Natural killer cell (primary cell): ENCODE measurements around the gene CYTH1. TPM values are rescaled to one million over a fixed set of nuclear protein-coding genes. Genes with fewer than 3 reads are reported as not detected.

Experiments used
- ATAC-seq, 3 donors: fragments of 150-1000 bp in 2 of 3; fragments of 200-7000 bp in 1 of 3; cut with Tn5 transposase; 1 replicate in 1 of 3; 2 replicates in 2 of 3; pipeline ENCODE4 v1.10.0; 2021; ENCODE audit warnings: mild to moderate bottlenecking in 2 of 3, moderate library complexity in 2 of 3
- DNase-seq, 2 donors: peaks; one replicate each; pipeline versions ENCODE4 v3.0.0 to v3.0.0-alpha.2; 2013 to 2021; ENCODE audit warnings: mixed read lengths in 1 of 2
- H3K27ac ChIP-seq: one replicate; pipeline ENCODE4 v1.5.1; 2013; ENCODE audit warnings: mild to moderate bottlenecking, low read length
- H3K27me3 ChIP-seq: one replicate; pipeline ENCODE4 v1.6.1; 2013; ENCODE audit warnings: low read length; ENCODE audit not compliant: control insufficient read depth, insufficient read depth
- H3K36me3 ChIP-seq: one replicate; pipeline ENCODE4 v1.6.1; 2013; ENCODE audit warnings: low read length; ENCODE audit not compliant: control insufficient read depth, insufficient read depth
- H3K4me1 ChIP-seq: one replicate; pipeline ENCODE4 v1.6.1; 2013; ENCODE audit warnings: low read length; ENCODE audit not compliant: control insufficient read depth, insufficient read depth
- H3K4me3 ChIP-seq: one replicate; pipeline ENCODE4 v1.5.1; 2013; ENCODE audit warnings: low read length
- H3K9me3 ChIP-seq: one replicate; pipeline ENCODE4 v1.6.1; 2013; ENCODE audit warnings: low read length; ENCODE audit not compliant: control insufficient read depth, insufficient read depth
- H3K27ac Mint-ChIP-seq, 2 donors: one replicate each; pipeline ENCODE4 v1.8.0; 2022; ENCODE audit warnings: mild to moderate bottlenecking in 2 of 2, mixed read lengths in 2 of 2, moderate library complexity in 1 of 2
- H3K27me3 Mint-ChIP-seq, 2 donors: one replicate each; pipeline ENCODE4 v1.8.0; 2022; ENCODE audit warnings: low read depth in 2 of 2, mixed read lengths in 2 of 2
- H3K36me3 Mint-ChIP-seq: one replicate; pipeline ENCODE4 v1.8.0; 2022; ENCODE audit warnings: mixed read lengths
- H3K4me1 Mint-ChIP-seq, 2 donors: one replicate each; pipeline ENCODE4 v1.8.0; 2022; ENCODE audit warnings: mixed read lengths in 2 of 2
- H3K4me3 Mint-ChIP-seq: one replicate; pipeline ENCODE4 v1.8.0; 2022; ENCODE audit warnings: mild to moderate bottlenecking, moderate library complexity, mixed read lengths
- H3K9me3 Mint-ChIP-seq, 2 donors: one replicate each; pipeline ENCODE4 v1.8.0; 2022; ENCODE audit warnings: mixed read lengths in 2 of 2
- CTCF ChIP-seq: fragments of 200-600 bp; IDR thresholded peaks from one replicate; pipeline ENCODE4 v1.8.0; 2022; ENCODE audit warnings: antibody characterized with exemption
- WGBS: methylation state at CpG from one replicate; pipeline ENCODE4 v1.1.7; 2013; ENCODE audit warnings: missing lambda C conversion rate; ENCODE audit not compliant: insufficient coverage; 5-methylcytosine and 5-hydroxymethylcytosine counted together
- intact Hi-C: fragments of 100-400 bp; cut with micrococcal nuclease; formaldehyde crosslinking; loops from one replicate; pipeline ENCODE4 v1.14.2; 2022
- total RNA-seq, 4 donors: library from RNA; stranded (reverse); fragments of 120-200 nt in 1 of 4; gene quantifications; one replicate each; pipeline versions ENCODE4 v1.2.3 to v1.2.4, GENCODE V29; 2013 to 2022

Gene CYTH1
- total RNA-seq, 3 donors from 2014 or later (not counting 1 experiment from before 2014, with no cell fraction given): 437 to 514 (median 457) TPM

- no peak overlapping the region for H3K4me3 ChIP-seq
- no peaks in the 10 kb centered on the region for H3K9me3 ChIP-seq
- peak overlapping the region; percentile 84 for H3K4me3 Mint-ChIP-seq
- H3K27me3 ChIP-seq: no peaks in the 10 kb centered on the region
- H3K36me3 ChIP-seq: peaks cover 14% of the 10 kb centered on the region
- WGBS: 4% methylated on average over 6 of the region's 6 CpGs
- TF ChIP-seq CTCF: no peak
- peak overlapping the region; percentile 93 to 94 for H3K27ac Mint-ChIP-seq
- ATAC-seq (peak; percentile 56 to 63 (median 61)), DNase-seq (peak in 1 of 2 donors; percentile 62)
- peaks cover 89 to 90% of the 10 kb centered on the region in 2 donors for H3K4me1 Mint-ChIP-seq
- H3K9me3 Mint-ChIP-seq: no peaks in the 10 kb centered on the region
- peaks cover 89% of the 10 kb centered on the region for H3K4me1 ChIP-seq
- no peaks in the 10 kb centered on the region for H3K27me3 Mint-ChIP-seq
- H3K27ac ChIP-seq: peak overlapping the region; percentile 35
- no peaks in the 10 kb centered on the region for H3K36me3 Mint-ChIP-seq
- intact Hi-C loops: loop anchor here (2.0 kb wide), 1 partner anchor 13 kb away; no protein-coding TSS in a partner anchor
These were observed 56.5 kb downstream of the CYTH1 start for GRCh38 chr17:78725448-78726021.

- H3K4me3 ChIP-seq: no peak overlapping the region
- no peak for TF ChIP-seq CTCF
- H3K27ac ChIP-seq: peak overlapping the region; percentile 35
- Mint-ChIP-seq H3K4me3 (peak overlapping the region; percentile 84), H3K27ac (peak overlapping the region; percentile 93 to 94), H3K4me1 (peaks cover 89 to 92% of the 10 kb centered on the region in 2 donors), H3K36me3 (no peaks in the 10 kb centered on the region), H3K27me3 (no peaks in the 10 kb centered on the region), H3K9me3 (no peaks in the 10 kb centered on the region)
- ATAC-seq (no peak), DNase-seq (no peak)
- H3K4me1 ChIP-seq: peaks cover 91% of the 10 kb centered on the region
- intact Hi-C loops: loop anchor here (2.0 kb wide), 1 partner anchor 14 kb away; no protein-coding TSS in a partner anchor
- peaks cover 14% of the 10 kb centered on the region for H3K36me3 ChIP-seq
- H3K27me3 ChIP-seq: no peaks in the 10 kb centered on the region
- no peaks in the 10 kb centered on the region for H3K9me3 ChIP-seq
- WGBS: 81% methylated on average over 7 of the region's 7 CpGs
These were observed 57.1 kb downstream of the CYTH1 start for GRCh38 chr17:78724999-78725398.

GRCh38 chr17:78724544-78724943 lies 57.5 kb downstream of the CYTH1 start:
- ATAC-seq: peak in 1 of 3 donors; percentile 20
- 61% methylated on average over 3 of the region's 5 CpGs for WGBS
- TF ChIP-seq CTCF: no peak
- peaks cover 89 to 92% of the 10 kb centered on the region in 2 donors for H3K4me1 Mint-ChIP-seq
- no peaks in the 10 kb centered on the region for H3K27me3 Mint-ChIP-seq
- H3K36me3 ChIP-seq: peaks cover 14% of the 10 kb centered on the region
- H3K9me3 ChIP-seq: no peaks in the 10 kb centered on the region
- H3K4me3 Mint-ChIP-seq: peak overlapping the region; percentile 84
- peak overlapping the region; percentile 93 to 94 for H3K27ac Mint-ChIP-seq
- H3K4me1 ChIP-seq: peaks cover 94% of the 10 kb centered on the region
- intact Hi-C loops: loop anchor here (2.0 kb wide), 1 partner anchor 14 kb away; no protein-coding TSS in a partner anchor
- H3K4me3 ChIP-seq: no peak overlapping the region
- H3K27me3 ChIP-seq: no peaks in the 10 kb centered on the region
- no peaks in the 10 kb centered on the region for H3K9me3 Mint-ChIP-seq
- no peaks in the 10 kb centered on the region for H3K36me3 Mint-ChIP-seq
- DNase-seq: no peak
- H3K27ac ChIP-seq: peak overlapping the region; percentile 35
